ENCODE results near the gene ARRDC5. TPM values are rescaled to one million over a fixed set of nuclear protein-coding genes. Genes with fewer than 3 reads are reported as not detected.

The ARRDC5 gene
- total RNA-seq, 1 experiment from 2014 or later = not detected

DNA sequence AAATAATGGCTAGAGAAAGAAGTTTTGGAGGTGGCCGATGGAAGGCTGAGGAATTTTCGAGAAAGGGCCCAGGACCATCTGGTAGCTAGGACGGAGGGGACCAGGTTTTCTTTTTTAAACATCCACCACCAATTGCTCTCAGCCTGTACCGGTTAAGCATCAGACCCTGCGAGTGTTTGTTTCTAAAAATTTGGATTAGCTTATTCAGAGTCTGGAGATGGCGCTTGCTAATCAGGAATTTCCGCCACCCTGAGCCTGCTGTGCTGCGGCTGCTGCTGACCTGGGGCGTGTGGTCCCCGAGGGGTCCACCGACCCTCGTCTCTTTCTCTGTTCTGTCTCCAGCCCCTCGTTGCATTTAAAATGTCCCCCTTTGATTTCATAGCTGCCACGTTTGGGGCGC, 8.6 kb upstream of the ARRDC5 start:
- peak overlapping the region; percentile 74 for H3K4me2 ChIP-seq (ENCODE audit: insufficient read depth, insufficient read length, low read length)
- no peaks in the 10 kb centered on the region for H3K79me1 ChIP-seq (ENCODE audit: insufficient read depth, low read depth, low read length, poor library complexity, severe bottlenecking)
- no peak overlapping the region for H3K27ac ChIP-seq (ENCODE audit: insufficient read length, low read depth, low read length)
- H3K23ac ChIP-seq (ENCODE audit: insufficient read length, low read depth, low read length) = no peak overlapping the region
- no peak overlapping the region for H2BK12ac ChIP-seq (ENCODE audit: insufficient read length, low read depth, low read length)
- H4K20me1 ChIP-seq (ENCODE audit: control insufficient read depth, insufficient read depth, insufficient read length) = peaks cover 4% of the 10 kb centered on the region
- H4K91ac ChIP-seq (ENCODE audit: insufficient read length, low read depth, low read length) = no peak overlapping the region
- H3K4ac ChIP-seq (ENCODE audit: low read depth, low read length) = no peak overlapping the region
- H3K36me3 Mint-ChIP-seq (ENCODE audit: insufficient read depth in 1 of 3, low read depth in 3 of 3) = peaks cover 12 to 55% (median 43%) of the 10 kb centered on the region in 3 experiments; a peak in 6 of 7 replicates
- H4K5ac ChIP-seq (ENCODE audit: insufficient read length, low read depth, low read length) = no peak overlapping the region
- no peak overlapping the region for H2AK5ac ChIP-seq (ENCODE audit: insufficient read length, low read length)
- no peak overlapping the region for H3K14ac ChIP-seq (ENCODE audit: insufficient read depth, low read length)
- no peak overlapping the region for H3K18ac ChIP-seq (ENCODE audit: insufficient read length, low read depth, low read length)
- H2BK15ac ChIP-seq (ENCODE audit: low read depth, low read length) = no peak overlapping the region
- TF ChIP-seq, protein P1, sequence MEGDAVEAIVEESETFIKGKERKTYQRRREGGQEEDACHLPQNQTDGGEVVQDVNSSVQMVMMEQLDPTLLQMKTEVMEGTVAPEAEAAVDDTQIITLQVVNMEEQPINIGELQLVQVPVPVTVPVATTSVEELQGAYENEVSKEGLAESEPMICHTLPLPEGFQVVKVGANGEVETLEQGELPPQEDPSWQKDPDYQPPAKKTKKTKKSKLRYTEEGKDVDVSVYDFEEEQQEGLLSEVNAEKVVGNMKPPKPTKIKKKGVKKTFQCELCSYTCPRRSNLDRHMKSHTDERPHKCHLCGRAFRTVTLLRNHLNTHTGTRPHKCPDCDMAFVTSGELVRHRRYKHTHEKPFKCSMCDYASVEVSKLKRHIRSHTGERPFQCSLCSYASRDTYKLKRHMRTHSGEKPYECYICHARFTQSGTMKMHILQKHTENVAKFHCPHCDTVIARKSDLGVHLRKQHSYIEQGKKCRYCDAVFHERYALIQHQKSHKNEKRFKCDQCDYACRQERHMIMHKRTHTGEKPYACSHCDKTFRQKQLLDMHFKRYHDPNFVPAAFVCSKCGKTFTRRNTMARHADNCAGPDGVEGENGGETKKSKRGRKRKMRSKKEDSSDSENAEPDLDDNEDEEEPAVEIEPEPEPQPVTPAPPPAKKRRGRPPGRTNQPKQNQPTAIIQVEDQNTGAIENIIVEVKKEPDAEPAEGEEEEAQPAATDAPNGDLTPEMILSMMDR (conservative IDR thresholded peaks at IDR 0.05) = no peak
- peaks cover 34 to 35% of the 10 kb centered on the region in 2 experiments for H3K4me1 Mint-ChIP-seq
- H3K9ac ChIP-seq (ENCODE audit: extremely low read depth, insufficient read length, low read length) = no peak overlapping the region
- no peak overlapping the region for H2AFZ ChIP-seq (ENCODE audit: low read length)
- peak overlapping the region; percentile 79 to 89 for H3K4me3 Mint-ChIP-seq
- no peak overlapping the region for H4K8ac ChIP-seq (replicated peaks; ENCODE audit: insufficient read length, low read depth, low read length)
- no peaks in the 10 kb centered on the region for H3K9me3 ChIP-seq (ENCODE audit: control insufficient read depth, low read depth, low read length)
- H3K4me1 ChIP-seq (ENCODE audit: insufficient read depth, low read length) = no peaks in the 10 kb centered on the region; the same call in 1 of the 2 replicates
- no peak for DNase-seq
- no peaks in the 10 kb centered on the region for H3K27me3 ChIP-seq (ENCODE audit: insufficient read depth, low read length)
- no peak overlapping the region for H2BK120ac ChIP-seq (ENCODE audit: low read depth, low read length, poor library complexity, severe bottlenecking)
- no peak overlapping the region for H2BK5ac ChIP-seq (ENCODE audit: insufficient read length, low read length)
- no peak overlapping the region for H3K56ac ChIP-seq (ENCODE audit: insufficient read length, low read depth, low read length)
- H3T11ph ChIP-seq (ENCODE audit: low read length) = no peak overlapping the region
- H3K79me2 ChIP-seq (ENCODE audit: insufficient read depth, low read length) = peaks cover 18% of the 10 kb centered on the region; the same call in 1 of the 2 replicates
- H3K27ac Mint-ChIP-seq = peak overlapping the region; percentile 64 to 83 (median 81); a peak in 4 of 7 replicates
- no CpG with 5 or more reads among the region's 15 CpGs for whole genome bisulfite sequencing (ENCODE audit: extremely low coverage, insufficient read length, low lambda C conversion rate)
- H2BK20ac ChIP-seq (ENCODE audit: low read depth, low read length, poor library complexity, severe bottlenecking) = no peak overlapping the region
- peaks cover 7% of the 10 kb centered on the region for H3K23me2 ChIP-seq (ENCODE audit: insufficient read length, low read depth, low read length, poor library complexity, severe bottlenecking)
- no peaks in the 10 kb centered on the region for H3K9me3 Mint-ChIP-seq
- peaks cover 21% of the 10 kb centered on the region for H3K27me3 Mint-ChIP-seq (ENCODE audit: low read depth)

All from H9 (cell line).